Lower leg skin (tissue), 3 donors: Measurements from ENCODE around the gene GIGYF2.

Experiments used
- CTCF ChIP-seq, 3 donors: fragments of 450-650 bp; IDR thresholded peaks; one replicate each; pipeline ENCODE4 v1.5.1; 2016; ENCODE audit warnings: antibody characterized with exemption in 3 of 3, mild to moderate bottlenecking in 3 of 3, moderate library complexity in 2 of 3
- POLR2A ChIP-seq, 2 donors: fragments of 450-650 bp; IDR thresholded peaks; one replicate each; pipeline ENCODE4 v1.6.1; 2016 to 2017; ENCODE audit warnings: antibody characterized with exemption in 2 of 2, mild to moderate bottlenecking in 1 of 2, moderate library complexity in 1 of 2

- TF ChIP-seq CTCF (IDR thresholded peaks at IDR 0.05) (no peak), POLR2A (IDR thresholded peaks at IDR 0.05) (no peak)
Observed at GRCh38 chr2:232699110-232699509, 2.0 kb downstream of the GIGYF2 start.
